Fibroblast of skin of abdomen (primary cell): ENCODE results near the gene PHKG1.
"Not testable (repeated sequence)": the region's sequence is repeated elsewhere in the genome, so short reads cannot be mapped to it uniquely, and the experiment has no call there.

Source experiments
- DNase-seq: peaks from one replicate; pipeline ENCODE4 v3.0.0-alpha.2; 2013

PHKG1 gene

DNA sequence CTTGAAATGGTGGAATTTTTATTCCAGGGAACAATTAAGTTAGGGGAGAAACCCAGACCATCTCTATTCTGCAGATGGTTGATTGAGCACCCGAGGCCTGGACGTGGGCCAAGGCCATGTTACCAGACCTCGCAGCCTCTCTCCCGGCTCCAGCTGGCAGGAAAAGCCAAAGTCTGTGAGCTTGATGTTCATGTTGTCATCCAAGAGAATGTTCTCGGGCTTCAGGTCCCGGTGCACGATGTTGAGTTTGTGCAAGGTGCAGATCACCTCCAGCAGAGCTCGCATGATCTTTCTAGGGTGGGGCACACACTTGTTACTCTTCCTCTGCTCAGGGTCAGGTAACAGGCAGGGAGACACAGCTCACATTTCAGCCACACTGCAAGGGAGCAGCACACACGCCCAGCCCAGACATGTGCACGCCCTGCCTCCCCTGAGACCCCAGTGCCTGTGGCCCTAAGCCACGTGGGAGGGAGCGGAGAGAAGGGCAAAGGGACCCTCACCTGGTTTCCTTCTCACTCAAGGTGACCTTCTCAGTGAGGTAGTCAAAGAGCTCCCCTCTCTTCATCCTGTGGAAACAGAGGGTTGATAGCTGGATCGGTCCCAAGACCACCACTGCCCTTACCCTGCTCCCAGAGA, 9.5 kb downstream of the PHKG1 start:
- no peak for DNase-seq

DNA sequence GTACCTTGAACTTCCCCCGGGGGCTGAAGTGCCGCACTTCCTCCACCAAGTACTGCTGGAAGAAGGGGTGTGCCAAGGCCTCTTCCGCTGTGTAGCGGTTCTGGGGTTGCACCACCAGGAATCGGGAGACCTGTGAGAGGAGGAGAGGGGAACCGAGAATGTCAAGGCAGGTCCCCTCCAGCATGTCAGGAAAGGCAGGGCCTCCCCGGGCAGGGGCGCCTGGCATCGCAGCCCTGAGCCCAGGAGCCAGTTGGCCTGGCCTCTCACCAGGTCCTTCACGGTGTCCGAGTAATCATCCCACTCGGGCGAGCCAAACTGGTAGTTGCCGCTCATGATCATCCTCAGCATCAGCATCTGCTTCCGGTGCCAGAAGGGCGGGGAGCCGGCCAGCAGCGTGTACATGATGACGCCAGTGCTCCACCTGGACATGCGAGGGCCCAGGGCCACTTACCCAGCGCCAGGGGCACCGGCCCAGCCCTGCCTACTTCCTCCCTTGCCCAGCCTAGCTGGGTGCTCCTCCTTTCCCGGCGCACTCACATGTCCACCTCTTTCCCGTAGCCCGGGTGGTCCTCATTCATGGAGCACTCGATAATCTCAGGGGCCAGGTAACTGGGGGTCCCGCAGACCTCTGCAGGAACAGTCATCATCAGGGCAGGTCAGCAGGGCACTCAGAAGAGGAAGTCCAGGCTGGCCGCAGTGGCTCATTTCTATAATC, 11.0 kb downstream of the PHKG1 start:
- no peak for DNase-seq

DNA sequence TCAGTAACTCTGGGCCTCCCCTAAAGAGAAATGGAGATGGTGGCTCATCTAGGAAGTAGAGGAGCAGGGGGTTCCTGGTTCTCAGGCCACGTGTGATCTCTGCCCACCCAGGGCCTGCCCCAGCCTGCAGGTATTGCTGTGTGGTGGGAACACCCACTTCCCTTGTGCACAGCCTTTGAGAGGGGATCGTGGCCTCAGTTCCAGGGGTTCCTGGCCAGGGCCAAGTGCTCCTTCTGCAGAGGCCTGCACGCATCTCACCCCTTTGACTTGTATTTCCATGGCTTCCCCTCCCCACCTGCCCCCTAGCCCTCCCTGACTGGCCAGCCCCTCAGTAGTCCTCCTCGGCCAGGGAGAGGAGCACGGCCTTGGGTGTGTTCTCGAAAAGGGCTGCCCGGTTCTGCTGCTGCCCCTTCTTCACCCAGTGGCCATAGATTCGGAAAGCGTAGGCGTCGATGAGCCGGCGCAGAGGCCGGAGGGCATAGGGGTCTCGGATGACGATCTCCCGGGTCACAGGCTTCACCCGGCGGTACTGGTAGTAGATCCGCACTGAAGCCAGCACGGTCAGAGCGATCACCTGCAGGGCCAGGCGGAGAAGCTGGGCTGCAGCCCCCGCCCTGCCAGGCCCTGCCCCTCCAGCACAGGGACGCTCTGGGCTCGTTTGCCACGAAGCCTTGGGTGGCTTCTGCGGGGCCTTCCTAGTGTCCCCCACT, 11.9 kb downstream of the PHKG1 start:
- not testable (repeated sequence) for DNase-seq

DNA sequence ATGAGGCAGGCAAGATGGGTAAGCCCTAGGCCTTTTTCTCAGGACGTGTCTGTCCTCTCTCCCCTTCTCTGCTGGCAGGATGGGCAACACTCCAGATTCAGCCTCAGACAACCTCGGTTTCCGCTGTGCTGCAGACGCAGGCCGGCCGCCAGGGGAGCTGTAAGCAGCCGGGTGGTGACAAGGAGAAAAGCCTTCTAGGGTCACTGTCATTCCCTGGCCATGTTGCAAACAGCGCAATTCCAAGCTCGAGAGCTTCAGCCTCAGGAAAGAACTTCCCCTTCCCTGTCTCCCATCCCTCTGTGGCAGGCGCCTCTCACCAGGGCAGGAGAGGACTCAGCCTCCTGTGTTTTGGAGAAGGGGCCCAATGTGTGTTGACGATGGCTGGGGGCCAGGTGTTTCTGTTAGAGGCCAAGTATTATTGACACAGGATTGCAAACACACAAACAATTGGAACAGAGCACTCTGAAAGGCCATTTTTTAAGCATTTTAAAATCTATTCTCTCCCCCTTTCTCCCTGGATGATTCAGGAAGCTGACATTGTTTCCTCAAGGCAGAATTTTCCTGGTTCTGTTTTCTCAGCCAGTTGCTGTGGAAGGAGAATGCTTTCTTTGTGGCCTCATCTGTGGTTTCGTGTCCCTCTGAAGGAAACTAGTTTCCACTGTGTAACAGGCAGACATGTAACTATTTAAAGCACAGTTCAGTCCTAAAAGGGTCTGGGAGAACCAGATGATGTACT, 13.1 kb downstream of the PHKG1 start:
- peak; percentile 28 for DNase-seq

DNA sequence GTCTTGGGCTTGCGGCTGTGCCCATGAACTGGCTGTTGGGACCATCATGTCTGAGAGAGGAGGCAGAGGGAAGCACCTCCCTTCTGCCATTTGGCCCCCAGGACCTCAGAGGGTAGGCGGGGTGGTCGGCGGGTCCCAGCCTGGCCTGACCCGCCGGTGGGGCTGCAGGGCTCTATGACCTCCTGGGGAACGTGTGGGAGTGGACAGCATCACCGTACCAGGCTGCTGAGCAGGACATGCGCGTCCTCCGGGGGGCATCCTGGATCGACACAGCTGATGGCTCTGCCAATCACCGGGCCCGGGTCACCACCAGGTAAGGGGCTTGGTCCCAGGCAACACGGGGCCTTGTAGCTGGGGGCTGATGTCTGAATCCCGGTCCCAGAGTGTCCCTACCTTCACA, 14.6 kb downstream of the PHKG1 start:
- DNase-seq = no peak

GRCh38 chr7:56077681-56078080, 15.1 kb downstream of the PHKG1 start:
- no peak for DNase-seq

- peak; percentile 75 for DNase-seq
Observed at GRCh38 chr7:56074371-56074791, 18.4 kb downstream of the PHKG1 start.

GRCh38 chr7:56066376-56066775, 26.4 kb downstream of the PHKG1 start:
- DNase-seq = not testable (repeated sequence)

DNA sequence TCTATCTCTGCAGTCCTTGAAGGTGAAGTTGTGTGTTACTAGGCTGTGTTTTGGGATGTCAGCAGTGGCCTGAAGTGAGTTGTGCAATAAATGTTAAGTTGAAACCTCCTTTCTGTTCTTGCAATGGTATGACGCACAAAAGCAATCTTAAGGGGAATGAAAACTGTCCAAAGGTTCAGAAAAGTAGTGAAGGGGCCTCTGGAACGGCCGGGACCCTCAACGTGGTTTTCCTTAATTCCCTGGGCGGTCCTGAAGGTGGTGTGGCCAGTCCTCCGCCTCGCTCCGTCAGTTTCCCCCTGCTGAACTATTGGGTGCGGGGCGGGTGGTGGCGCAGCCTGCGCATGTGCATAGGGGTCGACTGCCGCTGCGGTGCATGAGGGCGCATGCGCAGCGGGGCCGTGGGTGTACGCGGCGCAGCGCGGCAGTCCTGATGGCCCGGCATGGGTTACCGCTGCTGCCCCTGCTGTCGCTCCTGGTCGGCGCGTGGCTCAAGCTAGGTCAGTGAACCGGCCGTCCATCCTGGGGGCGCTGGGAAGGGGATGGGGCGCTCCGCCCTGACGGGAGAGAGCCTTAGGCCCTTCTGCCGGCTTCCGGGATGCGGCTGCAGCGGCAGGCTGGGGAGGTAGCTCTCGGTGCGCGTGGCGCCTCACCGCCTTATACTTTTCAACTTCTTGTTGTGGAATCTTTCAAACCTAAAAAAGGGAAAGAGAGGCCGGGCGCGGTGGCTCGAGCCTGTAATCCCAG, 28.7 kb downstream of the PHKG1 start, which contains the start of gene SUMF2:
Gene SUMF2, plus strand, starts transcription at position 405 of the 744 bp plus-strand sequence. Its CDS starts 26 bp downstream, at position 431.
- DNase-seq = peak; percentile 88

- DNase-seq = no peak
Observed at GRCh38 chr7:56063500-56063881, 29.3 kb downstream of the PHKG1 start.

GRCh38 chr7:56062382-56062781, 30.4 kb downstream of the PHKG1 start:
- peak; percentile 62 for DNase-seq

- DNase-seq = no peak
Observed at GRCh38 chr7:56053993-56054392, 38.8 kb downstream of the PHKG1 start.

GRCh38 chr7:56053379-56053778, 39.4 kb downstream of the PHKG1 start:
- DNase-seq = no peak

DNA sequence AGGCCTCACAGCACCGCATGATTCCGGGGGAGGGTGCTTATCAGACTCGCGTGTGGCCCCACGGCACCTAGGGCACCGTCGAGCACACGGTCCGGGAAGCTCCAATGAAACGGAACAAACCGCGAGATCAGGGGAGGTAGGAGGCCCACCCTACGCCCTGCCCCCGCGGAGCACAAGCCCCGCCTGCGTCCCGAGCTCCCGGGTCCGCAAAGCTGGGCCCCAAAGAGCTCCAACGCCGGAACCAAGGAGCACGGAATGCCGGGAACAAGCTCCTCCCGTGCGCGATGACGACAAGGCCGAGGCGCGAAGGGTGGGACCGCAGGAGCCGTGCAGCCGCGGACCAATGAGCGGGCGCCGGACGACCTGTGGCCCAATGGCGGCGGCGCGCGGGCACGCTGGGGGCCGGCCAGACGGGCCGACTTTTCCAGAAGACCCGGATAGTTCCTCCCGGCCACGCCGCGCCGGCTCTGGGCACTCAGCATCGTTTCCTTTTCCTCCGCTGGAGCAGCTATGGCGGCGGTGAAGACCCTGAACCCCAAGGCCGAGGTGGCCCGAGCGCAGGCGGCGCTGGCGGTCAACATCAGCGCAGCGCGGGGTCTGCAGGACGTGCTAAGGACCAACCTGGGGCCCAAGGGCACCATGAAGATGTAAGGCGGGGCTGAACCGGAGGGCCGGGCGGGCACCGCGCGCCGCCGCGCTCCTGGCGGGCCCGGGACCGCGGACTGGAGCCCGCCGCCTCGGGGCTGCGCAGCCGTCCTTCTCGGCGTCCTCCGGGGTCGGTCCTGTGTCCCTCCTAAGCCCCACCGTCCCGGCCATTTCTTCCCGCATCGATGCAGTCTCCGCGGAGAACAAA, 41.2 kb downstream of the PHKG1 start, which contains the start of the genes CCT6A and PSPH:
Gene CCT6A, plus strand, starts transcription at position 427 of the 853 bp plus-strand sequence. Its CDS starts 84 bp downstream, at position 511.
Gene PSPH, minus strand, starts transcription at position 106 of the 853 bp plus-strand sequence. CDS start 30,232 bp downstream, outside the sequence.
- DNase-seq = peak; percentile 99

DNA sequence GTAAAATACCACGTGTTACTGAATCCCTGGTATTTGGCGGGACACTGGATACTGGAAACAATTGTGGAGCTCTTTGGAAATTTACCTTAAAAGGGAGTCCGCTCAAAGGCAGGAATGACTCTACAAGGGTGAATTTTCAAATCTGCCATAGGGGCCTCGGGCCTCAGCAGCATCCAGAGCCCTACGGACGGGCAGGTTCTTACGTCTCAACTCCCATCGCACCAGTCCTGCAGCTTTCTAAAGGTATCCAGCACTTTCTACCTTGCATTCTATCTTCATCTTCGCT, 41.8 kb downstream of the PHKG1 start:
- no peak for DNase-seq

GRCh38 chr7:56048763-56049162, 44.0 kb downstream of the PHKG1 start:
- not testable (repeated sequence) for DNase-seq

DNA sequence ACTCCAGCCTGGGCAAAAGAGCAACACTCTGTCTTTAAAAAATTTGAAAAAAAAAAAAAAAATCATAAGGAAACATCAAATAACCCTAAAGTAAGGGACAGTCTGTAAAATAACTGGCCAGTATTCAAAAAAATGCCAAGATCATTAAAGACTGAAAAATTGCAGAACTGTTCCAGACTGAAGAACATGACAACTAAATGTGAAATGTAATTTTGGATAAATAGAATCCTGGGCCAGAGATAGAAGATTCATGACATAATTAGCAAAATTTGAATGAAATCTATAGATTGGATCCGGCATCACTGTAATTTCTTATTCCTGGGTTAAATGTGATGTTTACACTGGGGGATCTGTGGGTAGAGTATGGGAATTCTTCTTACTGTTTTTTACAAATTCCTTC, 44.5 kb downstream of the PHKG1 start:
- no peak for DNase-seq

- DNase-seq = not testable (repeated sequence)
Observed at GRCh38 chr7:56047446-56048116, 45.2 kb downstream of the PHKG1 start.

- peak; percentile 76 for DNase-seq
Observed at GRCh38 chr7:56046721-56047445, 45.9 kb downstream of the PHKG1 start.

DNA sequence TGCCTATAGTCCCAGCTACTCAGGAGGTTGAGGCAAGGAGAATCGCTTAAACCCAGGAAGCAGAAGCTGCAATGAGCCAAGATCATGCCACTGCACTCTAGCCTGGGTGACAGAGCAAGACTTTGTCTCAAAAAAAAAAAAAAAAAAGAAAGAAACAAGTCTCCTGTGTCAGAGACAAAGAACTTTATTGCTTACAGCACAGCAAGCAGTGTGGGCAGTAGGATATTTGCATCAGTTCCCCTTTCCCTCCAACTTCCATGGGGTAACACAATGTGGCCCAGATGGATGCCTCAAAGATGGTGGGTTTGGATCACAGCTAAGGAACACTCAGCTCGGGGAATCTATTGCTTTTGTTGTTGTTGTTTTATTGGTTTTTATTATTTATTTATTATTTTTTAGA, 47.0 kb downstream of the PHKG1 start:
- not testable (repeated sequence) for DNase-seq
